ENCODE results near the gene SETD2.

- TF ChIP-seq CTCF (IDR thresholded peaks at IDR 0.05) (no peak), POLR2A (IDR thresholded peaks at IDR 0.05) (no peak)
Observed at GRCh38 chr3:47008234-47008796, 155.6 kb downstream of the SETD2 start.

All from sigmoid colon (tissue), 3 donors.